Thyroid gland (tissue), 4 donors: ENCODE results near the gene CHRDL2.

Experiments
- CTCF ChIP-seq, 6 experiments: fragments of 200-600 bp in 3 of 6; fragments of 450-650 bp in 3 of 6; sonication (generic) in 3 of 6; IDR thresholded peaks; one replicate each; pipeline ENCODE4 v1.5.1; 2016 to 2019; ENCODE audit warnings: antibody characterized with exemption in 6 of 6, mild to moderate bottlenecking in 2 of 6, inconsistent platforms in 1 of 6, moderate library complexity in 1 of 6
- POLR2A ChIP-seq, 2 donors: fragments of 450-650 bp; IDR thresholded peaks; one replicate each; pipeline ENCODE4 v1.6.1; 2017; ENCODE audit warnings: antibody characterized with exemption in 2 of 2, mild to moderate bottlenecking in 2 of 2, moderate library complexity in 1 of 2

GRCh38 chr11:74744277-74744676 lies 13.1 kb upstream of the CHRDL2 start:
- no peak for TF ChIP-seq CTCF (IDR thresholded peaks at IDR 0.05)
- TF ChIP-seq POLR2A (IDR thresholded peaks at IDR 0.05): no peak
